Progenitor cell of endocrine pancreas (in vitro differentiated cells): ENCODE measurements around the gene PHF13. TPM values are rescaled to one million over a fixed set of nuclear protein-coding genes. Genes with fewer than 3 reads are reported as not detected.
A peak's percentile ranks its signal among the peaks of the same experiment; 100 is the strongest.

ENCODE experiments used
- DNase-seq: peaks from one replicate; pipeline ENCODE4 v3.0.0; 2021; ENCODE audit warnings: low spot score; ENCODE audit not compliant: unreplicated experiment
- H3K27ac Mint-ChIP-seq: 2 replicates; pipeline ENCODE4 v1.8.0; 2021; ENCODE audit warnings: mild to moderate bottlenecking, moderate library complexity, mixed read lengths
- H3K27me3 Mint-ChIP-seq: 2 replicates; pipeline ENCODE4 v1.8.0; 2021; ENCODE audit warnings: mixed read lengths
- H3K36me3 Mint-ChIP-seq: 2 replicates; pipeline ENCODE4 v1.8.0; 2022; ENCODE audit warnings: mixed read lengths; ENCODE audit not compliant: insufficient read depth
- H3K4me1 Mint-ChIP-seq: 2 replicates; pipeline ENCODE4 v1.8.0; 2021; ENCODE audit warnings: low read depth, mixed read lengths
- H3K4me3 Mint-ChIP-seq: 2 replicates; pipeline ENCODE4 v1.8.0; 2021; ENCODE audit warnings: low read depth, mild to moderate bottlenecking, moderate library complexity, mixed read lengths
- H3K9me3 Mint-ChIP-seq: 2 replicates; pipeline ENCODE4 v1.8.0; 2021; ENCODE audit warnings: low read depth, mixed read lengths
- CTCF ChIP-seq: fragments of 200-600 bp; sonication (generic); IDR thresholded peaks from one replicate; pipeline ENCODE4 v1.5.0; 2021; ENCODE audit warnings: antibody characterized with exemption, mild to moderate bottlenecking; ENCODE audit not compliant: unreplicated experiment
- total RNA-seq: library from RNA; stranded (reverse); gene quantifications from 2 replicates; pipeline ENCODE4 v1.2.1, GENCODE V29; 2021

The PHF13 gene
- total RNA-seq, 1 donor from 2014 or later = 29.1 TPM

GRCh38 chr1:6580119-6580592 lies 33.4 kb upstream of the PHF13 start:
- H3K9me3 Mint-ChIP-seq = no peaks in the 10 kb centered on the region
- H3K4me3 Mint-ChIP-seq = peak overlapping the region; percentile 93
- no peak for DNase-seq
- H3K4me1 Mint-ChIP-seq = peaks cover 28% of the 10 kb centered on the region
- no peak for TF ChIP-seq CTCF
- peaks cover 1% of the 10 kb centered on the region for H3K36me3 Mint-ChIP-seq
- H3K27me3 Mint-ChIP-seq = no peaks in the 10 kb centered on the region
- H3K27ac Mint-ChIP-seq = peak overlapping the region; percentile 97

GRCh38 chr1:6580593-6581409 lies 32.7 kb upstream of the PHF13 start:
- peaks cover 1% of the 10 kb centered on the region for H3K36me3 Mint-ChIP-seq
- peak overlapping the region; percentile 84 for H3K27ac Mint-ChIP-seq
- H3K27me3 Mint-ChIP-seq = no peaks in the 10 kb centered on the region
- H3K4me1 Mint-ChIP-seq = peaks cover 28% of the 10 kb centered on the region
- peak overlapping the region; percentile 93 for H3K4me3 Mint-ChIP-seq
- H3K9me3 Mint-ChIP-seq = no peaks in the 10 kb centered on the region
- no peak for TF ChIP-seq CTCF
- no peak for DNase-seq

GRCh38 chr1:6581561-6582305 lies 31.8 kb upstream of the PHF13 start:
- Mint-ChIP-seq H3K36me3 (peaks cover 1% of the 10 kb centered on the region), H3K9me3 (no peaks in the 10 kb centered on the region), H3K4me1 (peaks cover 28% of the 10 kb centered on the region), H3K27me3 (no peaks in the 10 kb centered on the region), H3K27ac (peak overlapping the region; percentile 89), H3K4me3 (peak overlapping the region; percentile 60)
- TF ChIP-seq CTCF = no peak
- DNase-seq = no peak

- Mint-ChIP-seq H3K27ac (peak overlapping the region; percentile 89), H3K9me3 (no peaks in the 10 kb centered on the region), H3K36me3 (peaks cover 1% of the 10 kb centered on the region), H3K4me3 (peak overlapping the region; percentile 60), H3K27me3 (no peaks in the 10 kb centered on the region), H3K4me1 (peaks cover 28% of the 10 kb centered on the region)
- no peak for DNase-seq
- TF ChIP-seq CTCF = no peak
Observed at GRCh38 chr1:6582370-6582769, 31.2 kb upstream of the PHF13 start.
